K562 (cell line): Measurements from ENCODE around the gene GP1BB. TPM values are rescaled to one million over a fixed set of nuclear protein-coding genes. Genes with fewer than 3 reads are reported as not detected.

Experiments used
- ATAC-seq: fragments of 200-7000 bp; cut with Tn5 transposase; 3 replicates; pipeline ENCODE4 v1.9.1; 2020; ENCODE audit warnings: moderate library complexity
- BruUV-seq: library from RNA; stranded (reverse); fragments of 400-500 nt; replicated peaks from 2 replicates; lab custom pipeline; 2021; lab: Mats Ljungman, UMichigan
- CTCF ChIA-PET: fragments of 300-600 bp; formaldehyde crosslinking; extraction: SDS; loops from one replicate; lab custom pipeline; 2021; ENCODE audit warnings: low intra/inter-chr PET ratio; lab: Yijun Ruan, JAX
- POLR2A ChIA-PET: fragments of 300-600, 350-650 bp; sonication (Branson Sonifier 250); formaldehyde crosslinking; extraction: SDS; loops from one replicate; lab custom pipeline; 2021; ENCODE audit warnings: antibody characterized with exemption, inconsistent platforms; lab: Yijun Ruan, JAX
- DNase-seq, 4 experiments: peaks; one replicate each; pipeline versions ENCODE4 v3.0.0 to v3.0.0-alpha.2; 2011 to 2018; ENCODE audit warnings: low spot score in 3 of 4, mixed read lengths in 3 of 4; ENCODE audit errors: extremely low read depth in 1 of 4
- FAIRE-seq: peaks from 2 replicates; lab custom pipeline; 2011; peaks lifted over from hg19 to GRCh38; lab: Jason Lieb, UNC
- H2AFZ ChIP-seq: 2 replicates; pipeline ENCODE4 v1.6.0; 2011; ENCODE audit warnings: low read depth, low read length, control low read depth, inconsistent platforms
- H3K27ac ChIP-seq: fragments of 200-600 bp; 3 replicates; pipeline ENCODE4 v1.8.0; 2011; ENCODE audit warnings: low read depth, mild to moderate bottlenecking, control low read depth, inconsistent platforms, low read length, moderate library complexity, mixed read lengths; ENCODE audit errors: extremely low read depth
- H3K27me3 ChIP-seq, 2 experiments: fragments of 300-600 bp in 1 of 2; 2 replicates in 1 of 2; 3 replicates in 1 of 2; pipeline versions ENCODE4 v1.6.0 to v1.8.0; 2011; ENCODE audit warnings: inconsistent platforms in 2 of 2, low read length in 2 of 2, mild to moderate bottlenecking in 1 of 2, mixed read lengths in 1 of 2, moderate library complexity in 1 of 2; ENCODE audit not compliant: control insufficient read depth in 2 of 2, insufficient read depth in 2 of 2
- H3K36me3 ChIP-seq: fragments of 300-600 bp; 3 replicates; pipeline ENCODE4 v1.8.0; 2011; ENCODE audit warnings: mild to moderate bottlenecking, low read length, inconsistent platforms; ENCODE audit not compliant: control insufficient read depth, insufficient read depth
- H3K4me1 ChIP-seq, 2 experiments: fragments of 200-600 bp in 1 of 2; replicated peaks in 1 of 2; 2 replicates in 1 of 2; 3 replicates in 1 of 2; pipeline versions ENCODE4 v1.5.1 to v1.8.0; 2011; ENCODE audit warnings: inconsistent platforms in 2 of 2, low read length in 2 of 2, mild to moderate bottlenecking in 1 of 2, mixed read lengths in 1 of 2, moderate library complexity in 1 of 2; ENCODE audit not compliant: control insufficient read depth in 2 of 2, insufficient read depth in 2 of 2
- H3K4me2 ChIP-seq: 2 replicates; pipeline ENCODE4 v1.6.1; 2011; ENCODE audit warnings: low read length, control low read depth, inconsistent platforms, mixed read lengths; ENCODE audit not compliant: insufficient read depth
- H3K4me3 ChIP-seq: fragments of 200-600 bp; sonication (generic), shearing (Covaris generic); 2 replicates; pipeline ENCODE4 v1.5.1; 2016; ENCODE audit warnings: control low read depth, inconsistent platforms
- H3K79me2 ChIP-seq: fragments of 200-600 bp; 3 replicates; pipeline ENCODE4 v1.8.0; 2011; ENCODE audit warnings: low read length, inconsistent platforms; ENCODE audit not compliant: control insufficient read depth, insufficient read depth
- H3K9ac ChIP-seq, 2 experiments: 2 replicates each; pipeline versions ENCODE4 v1.6.0 to v1.6.1; 2011; ENCODE audit warnings: low read depth in 2 of 2, low read length in 2 of 2, control low read depth in 1 of 2, inconsistent platforms in 1 of 2, mild to moderate bottlenecking in 1 of 2, mixed read lengths in 1 of 2; ENCODE audit not compliant: insufficient read depth in 1 of 2
- H3K9me1 ChIP-seq: one replicate; pipeline ENCODE4 v1.6.0; 2011; ENCODE audit warnings: inconsistent platforms, mild to moderate bottlenecking, low read length, moderate library complexity; ENCODE audit not compliant: control insufficient read depth, insufficient read depth
- H3K9me3 ChIP-seq: replicated peaks from 2 replicates; pipeline ENCODE4 v1.5.1; 2011; ENCODE audit warnings: low read depth, low read length, inconsistent platforms; ENCODE audit not compliant: control insufficient read depth, insufficient read depth
- H4K20me1 ChIP-seq: replicated peaks from 2 replicates; pipeline ENCODE4 v1.6.1; 2011; ENCODE audit warnings: low read length, inconsistent platforms, mixed read lengths; ENCODE audit not compliant: control insufficient read depth, insufficient read depth
- DMBX1 ChIP-seq: fragments of 250-450 bp; sonication (Bioruptor Pico); IDR thresholded peaks from 2 replicates; pipeline ENCODE4 v1.8.0; 2022; ENCODE audit warnings: inconsistent platforms, mild to moderate bottlenecking, moderate library complexity, borderline replicate concordance
- FOSL1 ChIP-seq: fragments of 200-800 bp; sonication (Bioruptor generic); conservative IDR thresholded peaks from 2 replicates; pipeline ENCODE4 v1.6.1; 2016; ENCODE audit warnings: missing genetic modification characterization, missing compliant biosample characterization
- FOXK2 ChIP-seq, 2 experiments: fragments of 450-650 bp; IDR thresholded peaks in 1 of 2; conservative IDR thresholded peaks in 1 of 2; 2 replicates each; pipeline ENCODE4 v1.6.1; 2016; ENCODE audit warnings: low read depth in 2 of 2, mild to moderate bottlenecking in 1 of 2
- GTF2F1 ChIP-seq: IDR thresholded peaks from 2 replicates; pipeline ENCODE4 v1.6.1; 2011; ENCODE audit warnings: low read depth, low read length, improper control_type of control experiment
- HNRNPK ChIP-seq: fragments of 200-400 bp; formaldehyde crosslinking; IDR thresholded peaks from one replicate; pipeline ENCODE4 v1.6.1; 2018; ENCODE audit warnings: mild to moderate bottlenecking, low read depth, low read length; ENCODE audit not compliant: poor library complexity, severe bottlenecking
- JUN ChIP-seq, 2 experiments: sonication (generic) in 1 of 2; formaldehyde crosslinking in 1 of 2; IDR thresholded peaks; 2 replicates each; pipeline versions ENCODE4 v1.6.1 to v1.8.0; 2012 to 2022; ENCODE audit warnings: borderline replicate concordance in 2 of 2, mild to moderate bottlenecking in 2 of 2, improper control_type of control experiment in 1 of 2, low read depth in 1 of 2, low read length in 1 of 2, missing genetic modification reagents in 1 of 2
- MYC ChIP-seq, 2 experiments: fragments of 250-450 bp in 1 of 2; sonication (Bioruptor Pico) in 1 of 2; IDR thresholded peaks; 2 replicates each; pipeline versions ENCODE4 v1.5.1 to v1.6.1; 2012 to 2021; ENCODE audit warnings: low read depth in 2 of 2, borderline replicate concordance in 1 of 2, improper control_type of control experiment in 1 of 2, low read length in 1 of 2, mild to moderate bottlenecking in 1 of 2, moderate library complexity in 1 of 2
- PML ChIP-seq: IDR thresholded peaks from 2 replicates; pipeline ENCODE4 v1.6.1; 2012; ENCODE audit warnings: low read length, inconsistent platforms
- RCOR1 ChIP-seq, 2 experiments: IDR thresholded peaks; 2 replicates each; pipeline ENCODE4 v1.6.1; 2012; ENCODE audit warnings: low read depth in 2 of 2, low read length in 2 of 2, borderline replicate concordance in 1 of 2, improper control_type of control experiment in 1 of 2
- STAT5A ChIP-seq: IDR thresholded peaks from 2 replicates; pipeline ENCODE4 v1.6.1; 2012; ENCODE audit warnings: low read length, inconsistent platforms, borderline replicate concordance
- TBL1XR1 ChIP-seq, 2 experiments: IDR thresholded peaks; 2 replicates each; pipeline ENCODE4 v1.6.1; 2012; ENCODE audit warnings: improper control_type of control experiment in 2 of 2, low read length in 2 of 2, mild to moderate bottlenecking in 1 of 2
- TEAD2 ChIP-seq: fragments of 450-650 bp; IDR thresholded peaks from 2 replicates; pipeline ENCODE4 v1.6.1; 2016; ENCODE audit warnings: missing genetic modification characterization, control low read depth, missing compliant biosample characterization
- TRIM24 ChIP-seq, 2 experiments: fragments of 450-650 bp; IDR thresholded peaks; 2 replicates each; pipeline ENCODE4 v1.6.1; 2016
- ZKSCAN3 ChIP-seq: fragments of 250-450 bp; sonication (Bioruptor Pico); IDR thresholded peaks from 2 replicates; pipeline ENCODE4 v1.4.0; 2020
- ZNF354B ChIP-seq: fragments of 250-450 bp; sonication (Bioruptor Pico); IDR thresholded peaks from 2 replicates; pipeline ENCODE4 v1.4.0; 2020
- ZNF395 ChIP-seq: fragments of 200-800 bp; sonication (Bioruptor generic); IDR thresholded peaks from 2 replicates; pipeline ENCODE4 v1.6.1; 2017; ENCODE audit warnings: missing genetic modification characterization, missing compliant biosample characterization
- ZNF436 ChIP-seq: fragments of 250-450, 450-650 bp; sonication (Bioruptor Pico); formaldehyde crosslinking; IDR thresholded peaks from 2 replicates; pipeline ENCODE4 v1.7.0; 2020; ENCODE audit warnings: mild to moderate bottlenecking
- ZNF764 ChIP-seq: fragments of 250-450 bp; sonication (Bioruptor Pico); IDR thresholded peaks from 2 replicates; pipeline ENCODE4 v1.4.0; 2020; ENCODE audit warnings: low read depth, mild to moderate bottlenecking, moderate library complexity
- WGBS: fragments of 100-300 bp; shearing (Covaris generic); methylation state at CpG from one replicate; pipeline ENCODE4 v1.1.6; 2016; ENCODE audit warnings: low coverage, mixed read lengths; ENCODE audit not compliant: insufficient coverage; ENCODE audit errors: missing lambda C conversion rate; 5-methylcytosine and 5-hydroxymethylcytosine counted together
- in situ Hi-C: fragments of 300-500 bp; cut with MboI; formaldehyde crosslinking; loops from 4 replicates; pipeline ENCODE4 v1.15.0; 2018; ENCODE audit warnings: inconsistent platforms, mixed read lengths
- intact Hi-C: fragments of 100-400 bp; cut with micrococcal nuclease; formaldehyde crosslinking; loops from 2 replicates; pipeline ENCODE4 v1.14.2; 2022
- polyA plus RNA-seq, 8 experiments: library from polyadenylated mRNA; depleted of rRNA in 4 of 8; stranded (reverse) in 5 of 8; unstranded in 3 of 8; fragments of >200 nt; fragmentation: Nextera tagmentation in 2 of 8; fragmentation: Illumina TruSeq in 1 of 8; extraction: Ambion mirVana in 2 of 8; extraction: Trizol in 1 of 8; gene quantifications; 2 replicates each; pipeline versions ENCODE4 v1.2.1 to v1.2.3, GENCODE V29; 2011 to 2014; ENCODE audit warnings: inconsistent platforms in 1 of 8, missing spikeins in 1 of 8
- total RNA-seq, 7 experiments: library from RNA; depleted of rRNA in 6 of 7; stranded (reverse); fragments of >200 nt in 6 of 7; fragmentation: Illumina TruSeq in 2 of 7; extraction: Trizol in 2 of 7; gene quantifications; 2 replicates each; pipeline versions ENCODE4 v1.2.1 to v1.2.3, GENCODE V29; 2011 to 2021; ENCODE audit warnings: low replicate concordance in 1 of 7

The GP1BB gene
- total and polyA plus RNA-seq, 9 of the 15 experiments (the other 6 are each of a cell fraction or from before 2014, with no cell fraction given): 0.69 to 162 (median 2.8) TPM

- FAIRE-seq (no peak), DNase-seq (peak in 1 of 4 experiments; percentile 14), ATAC-seq (no peak)
- ChIA-PET POLR2A (interaction anchor here (0.7 to 2.6 kb wide), 7 partner anchors 8 to 57 kb away, joined by 4 to 12 read pairs (median 5); no protein-coding TSS in a partner anchor), CTCF (no interaction called here)
- no TSS peak for BruUV-seq
- intact Hi-C loops (no loop called here), in situ Hi-C loops (no loop called here)
- H3K27ac ChIP-seq: no peak overlapping the region
- peaks cover 9 to 27% of the 10 kb centered on the region in 2 experiments; a peak in 4 of 5 replicates for H3K4me1 ChIP-seq
- H3K4me2 ChIP-seq: no peak overlapping the region
- no peak overlapping the region for H2AFZ ChIP-seq
- H3K27me3 ChIP-seq: peaks cover 0 to 11% of the 10 kb centered on the region in 2 experiments; a peak in 2 of 5 replicates
- no peaks in the 10 kb centered on the region for H3K9me3 ChIP-seq
- no peak overlapping the region for H3K4me3 ChIP-seq
- peak overlapping the region in 1 of 2 experiments; percentile 65; a peak in 1 of 4 replicates for H3K9ac ChIP-seq
- H3K79me2 ChIP-seq: no peaks in the 10 kb centered on the region
- WGBS: 42% methylated on average over 2 of the region's 2 CpGs
- no peaks in the 10 kb centered on the region for H3K9me1 ChIP-seq
- no peaks in the 10 kb centered on the region for H4K20me1 ChIP-seq
- no peaks in the 10 kb centered on the region for H3K36me3 ChIP-seq
- TF ChIP-seq HNRNPK (no peak), DMBX1 (CRISPR knock-in tag) (0 out of 2 replicates have a peak, but pooled peaks have one; percentile 46), PML (no peak), RCOR1 (IDR thresholded peaks at IDR 0.05; ENCODE audit: borderline replicate concordance in 1 of 2, low read depth in 2 of 2, low read length in 2 of 2) (peak in 1 of 2 experiments; percentile 89; a peak in 2 of 4 replicates), TBL1XR1 (IDR thresholded peaks at IDR 0.05; ENCODE audit: low read length in 2 of 2) (0 out of 4 replicates have a peak, but pooled peaks of 1 of the 2 experiments have one; percentile 57), FOSL1 (tag) (no peak), ZNF436 (CRISPR knock-in tag) (0 out of 2 replicates have a peak, but pooled peaks have one; percentile 12), JUN (IDR thresholded peaks at IDR 0.05; ENCODE audit: borderline replicate concordance, low read depth, low read length) (0 out of 2 replicates have a peak, but pooled peaks have one; percentile 7), JUN (CRISPR knock-in tag; IDR thresholded peaks at IDR 0.05; ENCODE audit: borderline replicate concordance) (no peak), TEAD2 (tag) (0 out of 2 replicates have a peak, but pooled peaks have one; percentile 25), TRIM24 (IDR thresholded peaks at IDR 0.05) (peak in 1 of 2 experiments; percentile 74; a peak in 2 of 4 replicates), ZNF395 (CRISPR knock-in tag) (no peak), ZKSCAN3 (CRISPR knock-in tag) (peak; percentile 99), ZNF354B (CRISPR knock-in tag) (no peak), MYC (IDR thresholded peaks at IDR 0.05; ENCODE audit: low read depth, low read length) (no peak), MYC (CRISPR knock-in tag; IDR thresholded peaks at IDR 0.05; ENCODE audit: borderline replicate concordance, low read depth) (0 out of 2 replicates have a peak, but pooled peaks have one; percentile 20), ZNF764 (peak; percentile 44; the same call in 1 of the 2 replicates), GTF2F1 (no peak), STAT5A (0 out of 2 replicates have a peak, but pooled peaks have one; percentile 11), FOXK2 (conservative IDR thresholded peaks at IDR 0.05 in 1 of 2, IDR thresholded peaks at IDR 0.05 in 1 of 2; ENCODE audit: low read depth in 2 of 2) (0 out of 4 replicates have a peak, but pooled peaks of 1 of the 2 experiments have one; percentile 22)
These were observed 26.6 kb upstream of the GP1BB start for GRCh38 chr22:19696504-19697276.
